GM21390 (cell line): Measurements from ENCODE around the gene PADI1.

Experiments used
- ATAC-seq: cut with Tn5 transposase; IDR thresholded peaks from one replicate; pipeline ENCODE4 v1.9.1; 2021; ENCODE audit not compliant: unreplicated experiment

Gene PADI1

GRCh38 chr1:17204546-17205440, at the start of gene PADI1:
PADI1 (plus strand) TSS chr1:17205128; CDS start chr1:17205218, 90 bp downstream.
- ATAC-seq, result no peak

GRCh38 chr1:17155257-17155920, 49.5 kb upstream of the PADI1 start:
- no peak for ATAC-seq

- no peak for ATAC-seq
Observed at GRCh38 chr1:17156108-17156507, 48.8 kb upstream of the PADI1 start.

GRCh38 chr1:17158961-17159360, 46.0 kb upstream of the PADI1 start:
- no peak for ATAC-seq

DNA sequence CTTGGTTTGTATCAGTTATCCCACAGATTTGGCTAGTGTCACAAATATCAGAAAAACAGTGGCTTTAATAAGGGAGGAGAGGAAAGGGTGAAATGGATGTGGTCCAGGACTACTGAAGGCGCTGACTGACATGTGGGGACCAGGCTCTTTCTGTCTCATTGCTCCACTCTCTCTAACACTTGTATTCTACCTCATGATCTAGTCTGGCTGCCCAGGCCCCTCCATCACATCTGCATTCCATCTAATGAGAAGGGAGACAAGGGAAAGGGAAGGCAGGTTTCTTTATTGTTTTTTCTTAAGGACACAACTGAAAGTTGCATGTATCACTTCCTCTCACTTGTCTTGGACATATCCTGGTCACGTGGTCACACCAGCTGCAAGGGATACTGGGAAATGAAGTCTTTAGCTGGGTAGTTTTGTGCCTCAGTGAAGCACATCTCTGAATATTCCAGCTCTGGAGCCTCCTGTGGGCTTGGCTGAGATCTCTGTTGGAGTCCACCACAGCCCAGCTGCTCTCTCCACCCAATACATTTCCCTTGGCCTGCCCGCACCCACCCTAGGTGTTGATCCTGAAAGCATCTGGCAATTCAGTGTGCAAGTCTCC, 43.7 kb upstream of the PADI1 start:
- ATAC-seq, result no peak

GRCh38 chr1:17161926-17162800, 42.8 kb upstream of the PADI1 start:
- ATAC-seq, result no peak

DNA sequence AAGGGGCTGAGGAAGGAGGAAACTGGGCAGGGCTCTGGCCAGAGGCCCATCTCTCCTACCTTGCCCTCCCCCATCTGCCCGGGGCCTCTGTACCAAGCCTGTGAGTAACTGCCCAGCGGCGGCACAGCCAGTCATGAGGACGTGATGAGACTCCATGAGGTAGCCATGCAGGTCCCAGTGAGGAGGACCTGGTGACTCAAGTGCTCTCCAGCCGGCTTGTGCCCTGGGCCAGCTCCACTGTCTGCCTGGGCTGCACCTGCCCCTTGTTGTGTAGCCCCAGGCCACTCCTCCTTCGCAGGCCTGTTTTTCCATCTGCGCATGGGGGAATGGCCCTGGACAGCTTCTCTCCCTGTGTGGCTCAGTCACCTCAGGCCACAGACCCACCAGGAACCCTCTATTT, 42.0 kb upstream of the PADI1 start:
- no peak for ATAC-seq

GRCh38 chr1:17163371-17163770, 41.6 kb upstream of the PADI1 start:
- no peak for ATAC-seq

DNA sequence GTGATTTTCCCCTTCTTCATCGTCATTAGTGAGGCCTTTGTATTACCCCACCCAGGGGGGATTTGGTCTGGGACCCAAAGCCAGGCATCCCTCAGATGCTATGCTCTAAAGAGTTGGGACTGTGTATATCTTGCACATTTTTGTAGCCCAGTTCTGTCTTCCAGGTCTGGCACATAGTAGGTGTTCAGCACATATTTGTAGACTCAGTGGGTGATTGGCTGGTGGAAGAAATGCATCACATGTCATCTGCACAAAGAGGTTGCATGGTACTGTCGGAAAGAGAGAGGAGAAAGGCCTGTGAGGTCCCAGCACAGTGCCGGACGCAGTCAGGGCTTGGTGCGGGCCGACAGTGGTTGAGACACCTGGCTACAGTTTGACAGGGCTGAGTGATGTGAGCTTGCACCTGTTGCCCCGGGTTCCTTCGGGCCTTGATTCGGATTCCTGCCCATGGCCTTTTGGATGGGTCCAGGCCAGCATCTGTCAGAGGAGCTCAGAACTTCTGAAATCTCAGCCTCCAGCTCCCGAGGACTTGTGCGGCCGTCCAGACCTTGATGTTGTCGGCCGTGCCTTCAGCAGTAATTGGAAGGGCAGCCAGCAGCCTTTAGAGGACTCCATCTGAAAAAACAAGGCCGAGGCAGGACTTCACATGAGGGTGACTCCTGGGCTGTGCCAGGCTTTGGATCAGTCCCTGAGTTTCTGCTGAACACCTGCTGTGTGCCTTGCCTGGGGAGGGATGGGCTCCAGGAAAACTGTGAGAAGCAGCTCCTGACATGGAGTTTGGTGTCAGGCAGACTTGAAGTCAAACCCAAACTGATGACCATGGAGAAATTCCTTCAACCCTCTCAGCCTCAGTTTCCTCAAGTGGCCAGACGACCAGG, 40.9 kb upstream of the PADI1 start:
- ATAC-seq, result no peak

GRCh38 chr1:17165823-17166222, 39.1 kb upstream of the PADI1 start:
- no peak for ATAC-seq

DNA sequence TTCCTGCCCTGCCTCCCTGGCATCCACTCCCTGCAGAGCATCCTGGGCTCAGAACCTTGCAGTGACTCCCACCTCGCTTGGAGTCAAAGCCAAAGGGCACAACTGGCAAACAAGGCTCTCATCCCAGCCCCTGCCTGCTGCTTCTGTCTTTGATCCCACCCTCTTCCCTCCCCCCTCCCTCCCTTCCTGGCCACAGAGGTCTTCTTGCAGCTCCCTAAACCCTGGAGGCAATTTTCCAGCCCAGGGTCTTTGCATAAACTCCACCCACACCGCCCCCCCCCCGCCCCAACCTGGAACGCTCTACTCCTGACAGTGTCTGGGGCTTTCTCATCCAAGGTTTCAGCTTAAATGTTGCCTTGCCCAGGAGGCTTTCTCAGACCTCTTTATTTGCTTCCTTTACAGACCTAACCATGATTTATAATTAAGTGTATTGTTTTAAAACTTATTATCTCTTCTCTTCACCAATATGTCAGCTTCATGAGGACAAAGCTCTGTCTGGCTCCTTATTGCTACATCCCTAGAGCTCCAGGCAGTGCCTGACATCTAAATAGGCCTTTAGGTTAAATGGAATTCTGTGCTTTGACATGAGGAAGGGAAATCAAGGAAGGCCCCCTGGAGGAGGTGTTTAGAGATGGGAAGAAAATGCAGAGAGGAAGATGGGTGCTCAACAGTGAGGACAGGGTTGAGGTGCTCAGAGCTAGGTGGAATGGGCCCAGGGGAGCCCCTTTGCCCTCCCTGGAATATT, 37.7 kb upstream of the PADI1 start:
- ATAC-seq, result no peak

DNA sequence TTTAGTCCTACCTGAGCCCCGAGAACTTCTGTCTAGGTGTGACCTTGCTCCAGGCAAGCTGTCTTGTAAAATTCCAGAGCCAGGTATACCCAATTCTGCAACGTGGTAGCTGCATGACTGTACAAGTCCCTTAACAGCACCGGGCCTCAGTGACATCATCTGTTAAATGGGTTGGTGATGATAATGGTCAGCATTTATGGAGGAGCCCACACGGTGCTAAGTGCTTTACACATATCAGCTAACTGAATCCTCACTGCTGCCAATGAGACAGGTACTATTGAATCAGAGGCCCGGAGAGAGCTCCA, 37.2 kb upstream of the PADI1 start:
- no peak for ATAC-seq

- ATAC-seq, result no peak
Observed at GRCh38 chr1:17168091-17168876, 36.6 kb upstream of the PADI1 start.

- ATAC-seq, result no peak
Observed at GRCh38 chr1:17170571-17170970, 34.4 kb upstream of the PADI1 start.

- no peak for ATAC-seq
Observed at GRCh38 chr1:17173217-17173616, 31.7 kb upstream of the PADI1 start.

DNA sequence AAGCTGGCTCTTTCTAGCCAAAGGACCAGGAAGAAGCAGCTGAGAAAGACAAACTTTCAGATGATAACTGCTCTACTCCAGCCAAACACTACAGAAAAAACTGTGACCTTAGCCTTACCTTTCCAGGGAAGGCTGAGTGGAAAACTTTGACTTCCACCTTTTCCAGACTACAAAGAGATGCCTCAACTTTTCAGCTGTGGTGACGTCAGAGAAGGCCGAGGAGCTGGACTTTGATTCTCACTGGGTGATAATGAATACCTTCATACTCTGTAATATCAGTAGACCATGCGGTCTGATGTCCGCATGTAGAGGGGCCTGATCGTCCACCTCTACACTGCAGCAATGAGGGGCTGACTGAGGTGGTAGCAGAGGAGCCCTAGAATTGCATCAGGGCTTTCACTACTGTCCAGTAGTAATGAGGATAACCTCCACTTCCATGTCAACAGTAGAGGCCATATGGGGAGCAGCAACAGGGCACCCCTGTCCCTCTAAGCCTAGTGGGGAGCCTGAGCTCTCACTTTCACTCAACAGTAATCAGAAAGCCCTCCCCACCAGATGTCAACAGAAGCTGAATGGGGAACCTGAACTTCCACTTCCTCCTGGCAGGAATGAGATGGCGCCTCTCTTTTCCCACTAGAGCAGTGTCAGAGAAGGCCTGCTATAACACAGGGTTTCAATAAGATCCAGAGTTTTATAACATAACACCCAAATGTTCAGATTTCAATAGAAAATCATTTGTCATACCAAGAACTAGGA, 28.4 kb upstream of the PADI1 start:
- ATAC-seq, result no peak

DNA sequence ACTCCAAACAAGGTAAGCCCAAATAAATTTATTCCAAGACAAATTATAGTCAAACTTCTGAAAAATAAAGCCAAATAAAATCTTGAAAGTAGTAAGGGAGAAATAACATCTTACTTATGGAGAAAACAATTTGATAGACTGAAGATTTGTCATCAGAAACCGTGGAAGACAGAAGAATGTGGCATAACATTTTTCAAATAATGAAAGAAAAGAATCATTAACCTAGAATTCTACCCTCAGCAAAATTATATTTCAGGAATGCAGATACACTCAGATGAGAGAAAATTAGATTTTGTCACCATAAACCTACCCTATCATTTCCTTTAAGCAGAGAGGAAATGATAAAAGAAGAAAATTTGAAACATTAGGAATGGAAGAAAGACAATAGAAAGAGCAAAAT, 27.3 kb upstream of the PADI1 start:
- no peak for ATAC-seq
